GM23338 (cell line): Measurements from ENCODE around the gene SARM1.

Source experiments
- CREB1 ChIP-seq: fragments of 250-450 bp; sonication (Bioruptor Pico); IDR thresholded peaks from 2 replicates; pipeline ENCODE4 v1.5.0; 2020; ENCODE audit warnings: low read depth, mild to moderate bottlenecking, moderate library complexity
- CTCF ChIP-seq, 2 experiments: fragments of 200-600 bp in 1 of 2; sonication (generic) in 1 of 2; conservative IDR thresholded peaks; 2 replicates each; pipeline versions ENCODE4 v1.5.1 to v1.6.1; 2016 to 2017; ENCODE audit warnings: antibody characterized with exemption in 2 of 2, low read depth in 2 of 2, mild to moderate bottlenecking in 2 of 2, moderate library complexity in 1 of 2
- EZH2 ChIP-seq: fragments of 200-600 bp; sonication (generic); IDR thresholded peaks from one replicate; pipeline ENCODE4 v1.8.0; 2017; ENCODE audit warnings: antibody characterized with exemption, mild to moderate bottlenecking, low read depth; ENCODE audit not compliant: unreplicated experiment
- EZH2phosphoT487 ChIP-seq: fragments of 200-600 bp; sonication (generic); IDR thresholded peaks from one replicate; pipeline ENCODE4 v1.8.1; 2018; ENCODE audit warnings: antibody characterized with exemption; ENCODE audit not compliant: unreplicated experiment
- JUNB ChIP-seq: IDR thresholded peaks from one replicate; pipeline ENCODE4 v1.6.1; 2016; ENCODE audit warnings: antibody characterized with exemption; ENCODE audit not compliant: unreplicated experiment
- POLR2AphosphoS5 ChIP-seq: IDR thresholded peaks from 2 replicates; pipeline ENCODE4 v1.6.1; 2016; ENCODE audit warnings: antibody characterized with exemption, low read depth
- REST ChIP-seq: IDR thresholded peaks from one replicate; pipeline ENCODE4 v1.6.1; 2018; ENCODE audit warnings: antibody characterized with exemption; ENCODE audit not compliant: unreplicated experiment

DNA sequence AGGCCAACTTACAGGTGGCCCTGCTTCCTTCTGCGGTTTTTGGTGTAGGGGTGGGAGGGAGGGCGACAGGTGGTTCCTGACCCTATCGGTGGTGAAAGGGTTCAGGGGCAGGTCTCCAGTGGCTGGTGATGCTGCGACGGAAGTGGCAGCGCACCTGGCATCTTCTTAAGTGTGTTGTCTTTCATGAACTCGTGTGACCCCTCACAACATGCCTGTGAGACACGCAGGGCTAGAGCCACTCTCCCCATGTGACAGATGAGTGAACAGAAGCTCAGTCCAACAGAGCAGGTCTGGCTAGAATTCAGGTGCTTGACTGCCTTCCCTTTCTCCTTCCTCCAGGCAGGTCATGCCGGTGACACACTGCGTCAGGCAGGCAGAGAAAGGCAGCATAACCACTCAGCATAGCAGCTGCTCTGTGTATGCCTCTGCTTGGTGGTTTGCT is 28.0 kb upstream of the SARM1 start:
- no peak for TF ChIP-seq CTCF (conservative IDR thresholded peaks at IDR 0.05; ENCODE audit: low read depth in 2 of 2)
- no peak for TF ChIP-seq CREB1 (CRISPR knock-in tag)
- TF ChIP-seq EZH2phosphoT487 = no peak
- TF ChIP-seq REST = no peak
- no peak for TF ChIP-seq EZH2
- TF ChIP-seq POLR2AphosphoS5 = no peak
- TF ChIP-seq JUNB = no peak
